Esophagus squamous epithelium (tissue), 5 donors: ENCODE measurements around the gene ANP32E. TPM values are rescaled to one million over a fixed set of nuclear protein-coding genes. Genes with fewer than 3 reads are reported as not detected.

ENCODE experiments used
- DNase-seq: peaks from one replicate; lab custom pipeline; 2025; lab: John Stamatoyannopoulos, UW
- H3K27ac ChIP-seq, 4 donors: fragments of 200-600 bp; sonication (generic); one replicate each; pipeline ENCODE4 v1.5.1; 2016 to 2019; ENCODE audit warnings: mild to moderate bottlenecking in 1 of 4
- H3K27me3 ChIP-seq, 4 donors: fragments of 200-600 bp; sonication (generic); 1 replicate in 3 of 4; 2 replicates in 1 of 4; pipeline versions ENCODE4 v1.5.1 to v1.6.0; 2017 to 2021; ENCODE audit warnings: antibody characterized with exemption in 1 of 4
- H3K36me3 ChIP-seq, 3 donors: fragments of 200-600 bp; sonication (generic); one replicate each; pipeline ENCODE4 v1.5.1; 2016 to 2019
- H3K4me1 ChIP-seq, 3 donors: fragments of 200-600 bp; sonication (generic); one replicate each; pipeline ENCODE4 v1.5.1; 2017 to 2019
- H3K4me3 ChIP-seq, 4 donors: fragments of 200-600 bp; sonication (generic); 1 replicate in 3 of 4; 2 replicates in 1 of 4; pipeline ENCODE4 v1.5.1; 2016 to 2019; ENCODE audit warnings: mild to moderate bottlenecking in 2 of 4, moderate library complexity in 1 of 4
- H3K9me3 ChIP-seq, 3 donors: fragments of 200-600 bp; sonication (generic); one replicate each; pipeline ENCODE4 v1.5.1; 2016 to 2019
- CTCF ChIP-seq, 6 experiments: fragments of 450-650 bp in 4 of 6; fragments of 200-600 bp in 2 of 6; sonication (generic) in 2 of 6; IDR thresholded peaks; one replicate each; pipeline ENCODE4 v1.5.1; 2016 to 2019; ENCODE audit warnings: antibody characterized with exemption in 6 of 6, mild to moderate bottlenecking in 4 of 6, moderate library complexity in 4 of 6
- POLR2A ChIP-seq, 4 donors: fragments of 450-650 bp; IDR thresholded peaks; one replicate each; pipeline ENCODE4 v1.6.1; 2017; ENCODE audit warnings: antibody characterized with exemption in 4 of 4, mild to moderate bottlenecking in 4 of 4, moderate library complexity in 3 of 4
- WGBS, 2 donors: methylation state at CpG; one replicate each; pipeline ENCODE4 v1.1.5; 2018; 5-methylcytosine and 5-hydroxymethylcytosine counted together
- intact Hi-C: fragments of 100-400 bp; cut with DNase I; formaldehyde crosslinking; loops from one replicate; pipeline ENCODE4 v1.15.0; 2022
- total RNA-seq, 4 donors: library from RNA; depleted of rRNA; stranded (reverse); fragments of >200 nt; gene quantifications; one replicate each; pipeline ENCODE4 v1.1.0, GENCODE V29; 2016
- donor health status: DM: yes; HTN: yes; CAD: no.

Gene ANP32E
- total RNA-seq, 4 donors from 2014 or later: 8.8 to 23.6 (median 18.5) TPM

GRCh38 chr1:150180474-150180873 is 55.4 kb downstream of the ANP32E start:
- intact Hi-C loops: loop anchor here (10.0 kb wide), 1 partner anchor 216 kb away; no protein-coding TSS in a partner anchor
- Histone ChIP-seq H3K36me3 (no peaks in the 10 kb centered on the region), H3K4me1 (no peaks in the 10 kb centered on the region), H3K4me3 (no peak overlapping the region), H3K27ac (no peak overlapping the region), H3K27me3 (no peaks in the 10 kb centered on the region), H3K9me3 (no peaks in the 10 kb centered on the region)
- 58 to 69% methylated on average over 5 of the region's 5 CpGs for WGBS, 2 donors
- no peak for TF ChIP-seq CTCF (IDR thresholded peaks at IDR 0.05)
- no peak for TF ChIP-seq POLR2A (IDR thresholded peaks at IDR 0.05)
- no peak for DNase-seq

DNA sequence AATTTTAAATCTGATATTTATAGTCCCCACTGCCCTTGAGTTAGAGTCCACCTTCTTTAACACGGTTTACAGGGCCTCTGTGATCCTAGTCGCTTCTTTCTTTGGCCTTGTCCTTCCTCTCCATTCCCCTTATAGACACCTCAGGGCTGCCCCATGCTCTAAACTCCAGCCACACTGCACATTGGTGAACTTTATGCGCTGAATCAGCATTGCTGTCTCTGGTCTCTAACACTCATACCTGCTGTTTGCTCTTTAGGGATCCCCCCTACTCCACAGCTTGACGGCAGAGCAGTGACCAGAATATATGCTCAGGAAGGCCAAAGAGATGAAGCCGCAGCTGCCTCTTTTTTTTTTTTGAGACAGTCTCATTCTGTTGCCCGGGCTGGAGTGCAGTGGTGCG is 56.0 kb downstream of the ANP32E start:
- TF ChIP-seq POLR2A (IDR thresholded peaks at IDR 0.05) (no peak), CTCF (IDR thresholded peaks at IDR 0.05) (no peak)
- no peaks in the 10 kb centered on the region for H3K36me3 ChIP-seq
- H3K27me3 ChIP-seq: no peaks in the 10 kb centered on the region
- H3K27ac ChIP-seq: no peak overlapping the region
- intact Hi-C loops: loop anchor here (10.0 kb wide), 1 partner anchor 215 kb away; no protein-coding TSS in a partner anchor
- no peak overlapping the region for H3K4me3 ChIP-seq
- H3K9me3 ChIP-seq: no peaks in the 10 kb centered on the region
- no peaks in the 10 kb centered on the region for H3K4me1 ChIP-seq
- 89 to 92% methylated on average over 7 of the region's 7 CpGs for WGBS, 2 donors
- no peak for DNase-seq

- TF ChIP-seq POLR2A (IDR thresholded peaks at IDR 0.05) (no peak), CTCF (IDR thresholded peaks at IDR 0.05) (no peak)
These were observed 57.4 kb downstream of the ANP32E start for GRCh38 chr1:150178548-150178947.

GRCh38 chr1:150176593-150176992 is 59.3 kb downstream of the ANP32E start:
- no peaks in the 10 kb centered on the region for H3K27me3 ChIP-seq
- intact Hi-C loops: no loop called here

More at GRCh38 chr1:150178548-150178947, 57.4 kb downstream of the ANP32E start:
- intact Hi-C loops: no loop called here
- no peaks in the 10 kb centered on the region for H3K27me3 ChIP-seq
- DNase-seq: no peak
- no peaks in the 10 kb centered on the region for H3K9me3 ChIP-seq
- H3K27ac ChIP-seq: no peak overlapping the region
- H3K4me3 ChIP-seq: no peak overlapping the region
- no peaks in the 10 kb centered on the region for H3K4me1 ChIP-seq
- no peaks in the 10 kb centered on the region for H3K36me3 ChIP-seq

GRCh38 chr1:150173141-150173585 is 62.7 kb downstream of the ANP32E start:
- WGBS, 2 donors: 71 to 84% methylated on average over 4 to 7 of the region's 7 CpGs
- no peaks in the 10 kb centered on the region for H3K9me3 ChIP-seq
- H3K27ac ChIP-seq: no peak overlapping the region
- no peaks in the 10 kb centered on the region for H3K36me3 ChIP-seq
- intact Hi-C loops: no loop called here
- no peak overlapping the region for H3K4me3 ChIP-seq
- TF ChIP-seq CTCF (IDR thresholded peaks at IDR 0.05): no peak
- TF ChIP-seq POLR2A (IDR thresholded peaks at IDR 0.05): no peak
- DNase-seq: no peak
- H3K4me1 ChIP-seq: peaks cover 0 to 12% (median 3%) of the 10 kb centered on the region in 3 donors
- no peaks in the 10 kb centered on the region for H3K27me3 ChIP-seq

More at GRCh38 chr1:150176593-150176992, 59.3 kb downstream of the ANP32E start:
- no peak for TF ChIP-seq CTCF (IDR thresholded peaks at IDR 0.05)
- TF ChIP-seq POLR2A (IDR thresholded peaks at IDR 0.05): no peak
- no peaks in the 10 kb centered on the region for H3K36me3 ChIP-seq
- DNase-seq: no peak
- no peaks in the 10 kb centered on the region for H3K9me3 ChIP-seq
- H3K27ac ChIP-seq: no peak overlapping the region
- WGBS, 2 donors: 21 to 90% methylated on average over 3 of the region's 3 CpGs
- H3K4me1 ChIP-seq: no peaks in the 10 kb centered on the region
- no peak overlapping the region for H3K4me3 ChIP-seq
